GM08714 (cell line): ENCODE results near the gene MBD3.
"Not testable (repeated sequence)": the region's sequence is repeated elsewhere in the genome, so short reads cannot be mapped to it uniquely, and the experiment has no call there.

Source experiments
- H3K4me3 ChIP-seq: fragments of 200-500 bp; sonication (Bioruptor generic); 2 replicates; pipeline ENCODE4 v1.5.1; 2014; ENCODE audit warnings: mild to moderate bottlenecking, low read length, inconsistent platforms
- ZNF274 ChIP-seq: IDR thresholded peaks from 2 replicates; pipeline ENCODE4 v1.6.1; 2012; ENCODE audit warnings: mild to moderate bottlenecking, low read depth, low read length

MBD3 gene

DNA sequence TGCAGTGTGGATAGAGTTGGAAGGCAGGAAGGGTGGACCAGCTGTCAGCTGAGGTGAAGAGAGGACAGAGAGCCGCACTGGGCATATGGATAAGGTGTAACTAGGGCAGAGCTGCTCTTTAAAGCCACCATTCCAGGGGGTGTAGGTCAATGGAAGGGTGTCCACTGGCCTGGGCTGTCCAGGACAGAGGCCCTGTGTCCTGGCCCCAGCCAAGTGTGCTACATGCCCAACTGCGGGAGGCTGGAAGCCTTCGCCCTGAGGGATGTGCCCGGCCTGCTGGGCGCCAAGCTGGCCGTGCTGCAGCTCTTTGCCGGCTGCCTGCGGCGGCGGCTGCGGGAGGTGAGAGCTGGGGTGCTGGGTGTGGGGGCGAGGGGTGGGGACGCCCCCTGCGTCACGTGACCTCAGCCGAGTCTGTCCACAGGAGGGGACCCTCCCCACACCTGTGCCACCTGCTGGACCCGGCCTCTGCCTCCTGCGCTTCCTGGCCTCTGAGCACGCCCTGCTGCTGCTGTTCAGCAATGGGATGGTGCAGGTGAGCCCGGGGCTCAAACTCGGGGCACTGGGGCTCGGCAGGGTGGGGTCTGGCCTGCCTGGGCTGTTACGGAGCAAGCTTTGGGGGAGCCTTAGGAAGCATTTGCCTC, 59.0 kb downstream of the MBD3 start:
- no peak overlapping the region for H3K4me3 ChIP-seq
- no peak for TF ChIP-seq ZNF274

DNA sequence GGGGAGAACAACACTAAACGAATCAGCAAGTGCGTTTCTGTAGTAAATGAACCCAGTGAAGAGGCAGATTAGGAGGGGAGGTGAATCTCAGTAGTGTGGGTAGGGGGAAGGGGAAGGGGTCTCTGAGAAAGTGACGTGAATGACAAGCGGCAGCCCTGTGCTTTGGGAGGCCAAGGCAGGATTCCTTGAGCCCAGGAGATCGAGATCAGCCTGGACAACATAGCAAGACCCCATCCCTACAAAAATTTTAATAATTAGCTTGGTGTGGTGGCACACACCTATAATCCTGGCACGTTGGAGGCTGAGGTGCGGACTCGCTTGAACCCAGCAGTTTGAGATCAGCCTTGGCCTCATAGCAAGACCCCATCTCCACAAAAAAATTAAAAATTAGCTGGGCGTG, 60.7 kb downstream of the MBD3 start:
- no peak overlapping the region for H3K4me3 ChIP-seq
- TF ChIP-seq ZNF274: no peak

DNA sequence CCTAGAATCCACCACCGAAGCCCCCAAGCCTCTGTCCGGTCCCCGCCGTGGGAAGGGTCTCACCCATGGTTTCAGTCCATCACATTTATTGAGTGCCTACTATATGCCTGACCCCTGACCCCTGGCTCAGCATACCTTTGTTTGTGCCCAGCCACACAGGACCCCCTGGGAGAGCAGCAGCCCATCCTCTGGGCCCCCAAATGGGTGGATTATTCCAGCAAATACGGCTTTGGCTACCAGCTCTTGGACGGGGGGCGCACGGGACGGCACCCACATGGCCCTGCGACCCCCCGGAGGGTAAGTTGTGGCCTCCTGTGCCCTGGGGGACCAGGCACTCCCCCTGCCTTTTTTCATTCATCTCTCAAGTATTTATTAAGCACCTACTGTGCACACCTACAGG, 61.1 kb downstream of the MBD3 start:
- no peak for TF ChIP-seq ZNF274
- H3K4me3 ChIP-seq: no peak overlapping the region

DNA sequence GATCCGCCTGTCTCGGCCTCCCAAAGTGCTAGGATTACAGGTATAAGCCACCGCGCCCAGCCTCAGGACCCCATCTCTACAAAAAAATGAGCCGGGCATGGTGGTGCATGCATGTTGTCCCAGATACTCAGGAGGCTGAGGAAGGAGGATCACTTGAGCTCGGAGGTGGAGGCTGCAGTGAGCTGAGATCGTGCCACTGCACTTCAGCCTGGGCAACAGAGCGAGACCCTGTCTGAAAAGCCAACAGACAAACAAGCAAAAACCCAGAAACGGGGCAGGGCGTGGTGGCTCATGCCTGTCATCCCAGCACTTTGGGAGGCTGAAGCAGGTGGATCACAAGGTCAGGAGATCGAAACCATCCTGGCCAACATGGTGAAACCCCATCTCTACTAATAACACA, 61.8 kb downstream of the MBD3 start:
- H3K4me3 ChIP-seq: not testable (repeated sequence)

DNA sequence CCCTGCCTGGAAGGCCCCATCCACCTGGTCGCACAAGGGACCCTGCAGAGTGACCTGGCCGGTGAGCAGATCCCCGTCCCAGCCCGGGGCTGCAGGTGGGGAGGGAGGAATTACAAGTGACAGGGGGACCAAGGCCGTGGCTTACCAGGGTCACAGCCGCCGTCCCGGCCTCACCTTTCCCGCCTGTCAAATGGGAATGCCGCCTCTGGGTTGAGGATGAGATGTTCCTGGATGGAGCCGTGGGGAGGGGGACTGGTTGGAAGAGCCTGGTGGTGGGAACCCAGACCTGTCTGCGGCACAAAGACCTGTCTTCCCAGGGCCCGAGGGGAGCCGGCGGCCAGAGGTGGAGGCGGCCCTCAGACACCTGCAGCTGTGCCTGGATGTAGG, 63.2 kb downstream of the MBD3 start:
- H3K4me3 ChIP-seq: no peak overlapping the region
- TF ChIP-seq ZNF274: no peak

DNA sequence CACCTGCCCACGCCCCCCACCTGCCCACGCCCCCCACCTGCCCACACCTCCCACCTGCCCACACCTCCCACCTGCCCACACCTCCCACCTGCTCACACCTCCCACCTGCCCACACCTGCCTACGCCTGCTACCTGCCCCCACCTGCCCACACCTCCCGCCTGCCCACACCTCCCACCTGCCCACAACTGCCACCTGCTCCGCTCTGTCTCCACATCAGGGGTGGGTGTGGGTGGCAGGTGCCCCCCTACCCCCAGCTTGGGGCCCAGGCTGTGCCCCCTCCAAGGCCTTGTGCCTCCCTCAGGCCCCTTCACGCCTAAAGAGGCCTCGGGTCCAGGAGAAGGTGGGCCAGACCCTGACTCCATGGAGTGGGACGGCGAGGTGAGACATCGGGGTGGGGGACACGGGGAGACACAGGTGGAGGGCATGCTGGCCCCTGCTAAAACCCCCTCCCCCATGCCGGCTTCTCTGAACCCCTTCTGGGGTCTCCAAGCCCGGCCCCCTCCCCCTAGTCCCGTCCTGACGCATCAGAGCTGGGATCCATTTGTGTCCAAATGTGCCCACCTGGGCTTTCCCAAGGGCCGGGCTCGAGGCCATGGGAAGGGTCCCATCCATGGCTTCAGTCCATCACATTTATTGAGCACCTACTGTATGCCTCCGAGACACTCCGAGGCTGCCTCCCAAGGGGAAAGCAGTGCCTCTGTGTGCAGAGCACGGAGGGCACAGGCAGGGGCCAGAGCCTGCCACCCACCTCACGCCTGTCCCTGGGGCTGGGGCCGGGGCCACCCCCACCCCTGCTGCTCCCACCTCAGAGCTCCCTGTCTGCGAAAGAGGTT, 63.9 kb downstream of the MBD3 start:
- no peak for TF ChIP-seq ZNF274
- no peak overlapping the region for H3K4me3 ChIP-seq

DNA sequence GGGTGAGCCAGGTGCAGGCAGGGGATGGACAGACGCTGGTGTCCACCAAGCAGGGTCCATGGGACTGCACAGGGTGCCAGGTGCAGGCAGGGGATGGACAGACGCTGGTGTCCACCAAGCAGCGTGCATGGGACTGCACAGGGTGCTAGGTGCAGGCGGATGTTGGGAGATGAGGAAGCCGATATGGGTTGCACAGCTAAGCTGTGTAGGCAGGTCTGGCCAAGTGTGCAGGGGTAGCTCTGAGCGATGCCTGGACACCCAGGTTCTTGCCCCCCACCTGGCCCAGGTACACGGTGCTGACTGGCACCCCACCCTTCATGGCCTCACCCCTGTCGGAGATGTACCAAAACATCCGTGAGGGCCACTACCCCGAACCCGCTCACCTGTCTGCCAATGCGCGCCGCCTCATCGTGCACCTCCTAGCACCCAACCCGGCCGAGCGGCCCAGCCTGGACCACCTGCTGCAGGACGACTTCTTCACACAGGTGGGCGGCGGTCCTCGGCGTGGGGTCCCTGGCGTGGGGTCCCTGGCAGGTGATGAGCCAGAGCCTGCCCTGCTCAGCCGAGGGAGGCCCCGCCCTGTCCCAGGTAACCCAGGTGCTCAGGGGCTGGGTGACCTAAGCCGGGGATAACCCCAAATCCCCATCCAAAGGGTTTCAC, 64.9 kb downstream of the MBD3 start:
- no peak overlapping the region for H3K4me3 ChIP-seq
- no peak for TF ChIP-seq ZNF274

DNA sequence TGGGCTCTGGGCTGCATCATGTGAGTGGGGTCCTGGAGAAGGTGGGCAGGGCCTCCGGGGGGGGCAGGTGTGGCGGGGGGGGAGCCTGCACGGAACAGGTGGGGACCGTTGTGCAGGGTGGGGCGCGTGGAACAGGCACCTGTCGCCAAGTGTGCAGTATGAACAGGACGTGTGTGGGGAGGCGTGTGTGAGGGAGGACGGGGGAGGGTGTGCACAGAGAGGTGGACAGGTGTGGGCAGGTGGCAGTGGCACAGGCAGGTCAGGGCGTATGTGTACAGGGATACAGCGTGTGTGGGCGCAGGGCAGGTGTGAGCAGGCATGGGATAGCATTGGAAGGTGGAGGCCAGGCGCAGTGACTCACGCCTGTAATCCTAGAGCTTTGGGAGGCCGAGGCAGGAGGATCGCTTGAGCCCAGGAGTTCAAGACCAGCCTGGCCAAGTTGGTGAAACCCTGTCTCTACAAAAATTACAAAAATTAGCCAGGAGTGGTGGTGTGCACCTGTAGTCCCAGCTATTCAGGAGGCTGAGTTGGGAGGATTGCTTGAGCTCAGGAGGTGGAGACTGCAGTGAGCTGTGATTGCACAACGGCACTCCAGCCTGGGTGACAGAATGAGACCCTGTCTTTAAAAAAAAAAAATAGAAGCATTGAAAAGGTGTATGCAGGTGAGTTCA, 65.6 kb downstream of the MBD3 start:
- no peak overlapping the region for H3K4me3 ChIP-seq
- TF ChIP-seq ZNF274: no peak

DNA sequence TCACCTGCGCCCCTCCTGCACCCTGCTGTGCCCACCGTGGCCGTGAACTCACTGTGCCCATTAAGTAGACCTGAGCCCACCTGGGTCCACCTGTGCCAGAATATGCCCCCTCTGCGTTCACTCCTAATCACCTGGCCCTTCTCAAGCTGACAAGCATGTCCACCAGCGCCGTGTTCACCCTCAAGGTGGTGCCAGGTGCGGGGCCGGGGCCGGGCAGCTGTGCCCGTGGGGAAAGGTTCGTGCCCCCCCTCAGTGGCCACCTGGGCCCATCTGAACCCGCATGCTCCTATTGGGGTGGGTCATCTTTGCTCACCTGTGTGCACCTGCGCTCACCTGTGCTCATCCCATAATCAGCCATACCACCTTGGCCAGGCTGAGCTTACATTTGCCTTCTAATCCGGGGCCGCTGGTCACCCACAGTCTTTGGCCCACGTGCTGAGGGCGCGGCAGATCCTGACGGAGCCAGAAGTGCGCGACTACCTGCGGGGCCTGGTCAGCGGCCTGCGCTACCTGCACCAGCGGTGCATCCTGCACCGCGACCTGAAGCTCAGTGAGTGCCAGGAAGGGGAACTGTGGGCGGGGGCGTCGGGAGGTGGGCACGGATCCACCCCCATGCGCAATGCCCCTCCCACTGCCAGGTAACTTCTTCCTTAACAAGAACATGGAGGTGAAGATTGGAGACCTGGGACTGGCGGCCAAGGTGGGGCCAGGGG, 66.4 kb downstream of the MBD3 start:
- no peak overlapping the region for H3K4me3 ChIP-seq
- no peak for TF ChIP-seq ZNF274

DNA sequence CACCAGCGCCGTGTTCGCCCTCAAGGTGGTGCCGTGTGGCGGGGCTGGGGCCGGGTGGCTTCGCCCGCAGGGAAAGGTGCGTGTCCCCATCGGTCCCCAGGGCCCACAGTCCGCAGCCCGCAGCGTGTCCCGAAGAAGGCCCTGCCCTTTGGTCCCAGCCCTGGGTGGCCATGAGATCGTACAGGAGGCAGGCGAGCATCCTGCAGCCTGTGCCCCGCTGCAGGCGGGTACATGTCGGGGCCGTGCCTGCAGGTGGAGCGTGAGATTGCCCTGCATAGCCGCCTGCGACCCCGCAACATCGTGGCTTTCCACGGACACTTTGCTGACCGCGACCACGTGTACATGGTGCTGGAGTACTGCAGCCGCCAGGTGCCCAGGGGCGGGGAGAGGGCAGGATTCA, 67.3 kb downstream of the MBD3 start:
- TF ChIP-seq ZNF274: no peak
- no peak overlapping the region for H3K4me3 ChIP-seq

DNA sequence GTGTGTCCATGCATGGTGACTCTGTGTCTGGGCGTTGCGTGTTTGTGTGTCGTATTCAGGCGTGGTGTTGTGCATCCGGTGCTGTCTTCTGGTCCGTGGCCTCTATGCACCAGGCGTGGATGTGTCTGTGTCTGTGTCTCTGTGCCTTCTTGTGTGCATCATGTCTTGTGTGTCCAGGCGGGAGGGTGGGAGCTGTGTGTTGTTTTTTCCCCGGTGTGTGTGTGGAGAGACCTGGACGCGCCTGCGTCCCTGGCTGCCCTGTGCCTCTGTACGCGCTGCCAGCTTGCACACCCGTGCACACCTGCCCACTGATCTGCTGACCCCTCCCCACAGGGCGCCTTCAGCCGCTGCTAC, 67.7 kb downstream of the MBD3 start:
- TF ChIP-seq ZNF274: no peak
- H3K4me3 ChIP-seq: no peak overlapping the region

DNA sequence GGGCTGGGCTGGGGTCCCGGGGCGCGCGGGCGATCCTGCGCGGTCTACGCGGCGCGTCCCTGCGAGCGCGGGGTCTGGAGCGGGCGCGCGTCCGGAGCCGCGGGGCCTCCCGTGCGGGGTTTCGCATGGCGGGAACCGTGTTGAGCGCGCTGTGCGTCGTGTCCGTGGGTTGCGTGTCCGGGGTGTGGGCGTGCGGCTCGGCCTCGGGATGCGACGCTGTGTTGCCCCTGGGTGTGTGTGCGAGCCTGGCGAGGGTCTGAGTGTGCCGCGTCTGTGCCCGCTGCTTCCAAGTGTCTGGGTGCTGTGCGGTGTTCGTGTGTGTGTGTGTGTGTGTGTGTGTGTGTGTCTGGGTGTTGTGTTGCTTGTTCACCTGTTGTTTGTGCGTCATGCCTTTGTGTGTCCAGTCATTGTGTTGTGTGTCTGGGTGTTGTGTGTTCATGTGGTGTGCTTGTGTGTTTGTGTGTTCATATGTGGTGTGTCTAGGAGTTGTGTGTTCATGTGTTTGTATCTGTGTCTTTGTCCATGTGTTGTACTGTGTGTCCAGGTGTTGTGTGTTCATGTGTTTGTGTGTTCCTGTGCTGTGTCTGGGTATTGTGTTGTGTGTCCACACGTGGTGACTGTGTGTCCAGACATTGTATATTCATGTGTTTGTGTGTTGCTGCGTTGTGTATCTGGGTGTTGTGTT, 68.2 kb downstream of the MBD3 start:
- no peak for TF ChIP-seq ZNF274
- H3K4me3 ChIP-seq: no peak overlapping the region
